HCT116 (cell line): ENCODE measurements around the gene MAP3K3. TPM values are rescaled to one million over a fixed set of nuclear protein-coding genes. Genes with fewer than 3 reads are reported as not detected.

Source experiments
- ATAC-seq: fragments of 200-7000 bp; cut with Tn5 transposase; 2 replicates; pipeline ENCODE4 v1.9.1; 2020; ENCODE audit warnings: mild to moderate bottlenecking, moderate library complexity
- BruUV-seq: library from RNA; stranded (reverse); fragments of 400-500 nt; replicated peaks from 2 replicates; lab custom pipeline; 2021; lab: Mats Ljungman, UMichigan
- CTCF ChIA-PET: fragments of 300-600 bp; sonication (Branson Sonifier 250); formaldehyde crosslinking; loops from one replicate; lab custom pipeline; 2021; ENCODE audit warnings: antibody characterized with exemption; lab: Charles Lee
- POLR2A ChIA-PET: fragments of 300-600, 350-600 bp; sonication (Branson Sonifier 250); formaldehyde crosslinking; loops from one replicate; lab custom pipeline; 2021; ENCODE audit warnings: antibody characterized with exemption; lab: Charles Lee
- RAD21 ChIA-PET, 2 experiments: fragments of 300-600 bp; sonication (Branson Sonifier 250); formaldehyde crosslinking; loops; one replicate each; lab custom pipeline; 2023; ENCODE audit warnings: low total read pairs in 2 of 2; ENCODE audit not compliant: uncharacterized antibody in 2 of 2, unreplicated experiment in 2 of 2, low non-redundant PET in 1 of 2; lab: Charles Lee
- DNase-seq: peaks from one replicate; pipeline ENCODE4 v3.0.0-alpha.2; 2010; ENCODE audit warnings: low read depth, low spot score
- H2AFZ ChIP-seq: fragments of 200-600 bp; shearing (Covaris generic), sonication (generic); 2 replicates; pipeline ENCODE4 v1.6.1; 2017; ENCODE audit warnings: low read depth, mixed run types, mixed read lengths, antibody characterized with exemption, low read length; ENCODE audit not compliant: poor library complexity, severe bottlenecking
- H3K27ac ChIP-seq: 2 replicates; pipeline ENCODE4 v1.5.1; 2012; ENCODE audit warnings: low read depth, low read length
- H3K27me3 ChIP-seq: fragments of 200-600 bp; sonication (generic); 2 replicates; pipeline ENCODE4 v1.6.1; 2016; ENCODE audit warnings: mixed run types, low read length, mixed read lengths; ENCODE audit not compliant: insufficient read depth
- H3K36me3 ChIP-seq, 2 experiments: fragments of 200-500 bp in 1 of 2; fragments of 200-600 bp in 1 of 2; sonication (Bioruptor generic) in 1 of 2; sonication (generic) in 1 of 2; 2 replicates each; pipeline versions ENCODE4 v1.5.1 to v1.6.1; 2014 to 2016; ENCODE audit warnings: low read length in 2 of 2, inconsistent platforms in 1 of 2, mixed read lengths in 1 of 2, mixed run types in 1 of 2; ENCODE audit not compliant: insufficient read depth in 2 of 2, control insufficient read depth in 1 of 2
- H3K4me1 ChIP-seq, 2 experiments: fragments of 200-600 bp in 1 of 2; sonication (generic) in 1 of 2; 2 replicates each; pipeline versions ENCODE4 v1.5.1 to v1.6.1; 2012 to 2017; ENCODE audit warnings: low read length in 2 of 2, inconsistent platforms in 1 of 2, mild to moderate bottlenecking in 1 of 2, mixed read lengths in 1 of 2, mixed run types in 1 of 2, moderate library complexity in 1 of 2; ENCODE audit not compliant: insufficient read depth in 2 of 2, control insufficient read depth in 1 of 2
- H3K4me2 ChIP-seq: fragments of 200-600 bp; sonication (generic); 2 replicates; pipeline ENCODE4 v1.6.1; 2017; ENCODE audit warnings: mixed run types, low read length, mixed read lengths
- H3K4me3 ChIP-seq, 2 experiments: fragments of 200-600 bp in 1 of 2; sonication (generic) in 1 of 2; replicated peaks in 1 of 2; 2 replicates each; pipeline ENCODE4 v1.5.1; 2011 to 2016; ENCODE audit warnings: low read length in 2 of 2, control low read depth in 1 of 2, low read depth in 1 of 2, mild to moderate bottlenecking in 1 of 2, mixed read lengths in 1 of 2, mixed run types in 1 of 2
- H3K79me2 ChIP-seq: fragments of 200-600 bp; sonication (generic); 2 replicates; pipeline ENCODE4 v1.6.1; 2017; ENCODE audit warnings: mild to moderate bottlenecking, mixed run types, low read length, moderate library complexity, mixed read lengths; ENCODE audit not compliant: insufficient read depth
- H3K9ac ChIP-seq: fragments of 200-600 bp; sonication (generic); 2 replicates; pipeline ENCODE4 v1.6.1; 2016; ENCODE audit warnings: low read length, mixed read lengths
- H3K9me2 ChIP-seq: fragments of 200-600 bp; sonication (generic), shearing (Covaris generic); 2 replicates; pipeline ENCODE4 v1.6.1; 2017; ENCODE audit warnings: mixed run types, mild to moderate bottlenecking, moderate library complexity; ENCODE audit not compliant: insufficient read depth
- H3K9me3 ChIP-seq, 2 experiments: fragments of 200-500 bp in 1 of 2; fragments of 200-600 bp in 1 of 2; sonication (Bioruptor generic) in 1 of 2; sonication (generic) in 1 of 2; 2 replicates each; pipeline ENCODE4 v1.6.1; 2014 to 2017; ENCODE audit warnings: low read length in 2 of 2, mixed read lengths in 2 of 2, inconsistent platforms in 1 of 2, low read depth in 1 of 2, mild to moderate bottlenecking in 1 of 2, mixed run types in 1 of 2, moderate library complexity in 1 of 2; ENCODE audit not compliant: control insufficient read depth in 1 of 2, insufficient read depth in 1 of 2
- H4K20me1 ChIP-seq: fragments of 200-600 bp; sonication (generic), shearing (Covaris generic); 2 replicates; pipeline ENCODE4 v1.6.1; 2017; ENCODE audit warnings: mixed run types, mild to moderate bottlenecking, moderate library complexity; ENCODE audit not compliant: insufficient read depth
- CEBPB ChIP-seq: IDR thresholded peaks from 2 replicates; pipeline ENCODE4 v1.6.1; 2012; ENCODE audit warnings: low read depth
- ELF1 ChIP-seq: IDR thresholded peaks from 2 replicates; pipeline ENCODE4 v1.6.1; 2012; ENCODE audit warnings: low read depth, borderline replicate concordance
- EZH2 ChIP-seq: fragments of 200-600 bp; sonication (generic); IDR thresholded peaks from 2 replicates; pipeline ENCODE4 v1.6.1; 2017; ENCODE audit warnings: antibody characterized with exemption, mixed run types
- JUND ChIP-seq: IDR thresholded peaks from 2 replicates; pipeline ENCODE4 v1.6.1; 2012
- SIN3A ChIP-seq: IDR thresholded peaks from 2 replicates; pipeline ENCODE4 v1.6.1; 2012; ENCODE audit warnings: low read depth
- SRF ChIP-seq: IDR thresholded peaks from 2 replicates; pipeline ENCODE4 v1.6.1; 2012; ENCODE audit warnings: low read depth
- intact Hi-C: fragments of 100-400 bp; cut with micrococcal nuclease; formaldehyde crosslinking; loops from 2 replicates; pipeline ENCODE4 v1.10.0; 2022
- total RNA-seq: library from RNA; stranded (reverse); gene quantifications from one replicate; pipeline ENCODE4 v1.2.1, GENCODE V29; 2021; ENCODE audit not compliant: unreplicated experiment
- TF ChIP-seq, protein P1 (sequence below): IDR thresholded peaks from 2 replicates; pipeline ENCODE4 v1.6.1; 2012; ENCODE audit warnings: low read depth

Gene MAP3K3
- total RNA-seq, 1 experiment from 2014 or later, result 18.5 TPM

DNA sequence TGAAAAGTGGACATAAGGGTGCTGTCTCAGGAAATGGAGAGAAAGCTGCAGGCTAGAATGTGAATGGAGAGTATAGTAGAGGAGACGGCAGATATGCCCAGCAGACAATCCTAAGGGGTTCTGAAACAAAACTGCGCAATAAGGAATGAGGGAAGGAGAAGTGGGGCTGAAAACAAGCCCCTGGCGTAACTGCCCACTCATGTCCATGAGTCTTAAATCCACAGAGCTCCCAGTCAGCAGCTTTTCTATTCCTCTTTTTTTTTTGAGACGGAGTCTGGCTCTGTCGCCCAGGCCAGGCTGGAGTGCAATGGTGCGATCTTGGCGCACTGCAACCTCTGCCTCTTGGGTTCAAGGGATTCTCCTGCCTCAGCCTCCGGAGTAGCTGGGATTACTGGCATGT is 113.5 kb downstream of the MAP3K3 start:
- no peak for ATAC-seq
- CTCF ChIA-PET, result no interaction called here
- Histone ChIP-seq H3K9me3 (no peaks in the 10 kb centered on the region), H4K20me1 (no peaks in the 10 kb centered on the region; the same call in 1 of the 2 replicates), H3K4me1 (peaks cover 6 to 7% of the 10 kb centered on the region in 2 experiments; a peak in 3 of 4 replicates), H2AFZ (no peak overlapping the region), H3K27ac (no peak overlapping the region), H3K36me3 (no peaks in the 10 kb centered on the region), H3K9ac (no peak overlapping the region)
- BruUV-seq, result no TSS peak
- TF ChIP-seq EZH2 (no peak), SRF (no peak), SIN3A (no peak), CEBPB (no peak), ELF1 (no peak), JUND (no peak)
- TF ChIP-seq, protein P1, sequence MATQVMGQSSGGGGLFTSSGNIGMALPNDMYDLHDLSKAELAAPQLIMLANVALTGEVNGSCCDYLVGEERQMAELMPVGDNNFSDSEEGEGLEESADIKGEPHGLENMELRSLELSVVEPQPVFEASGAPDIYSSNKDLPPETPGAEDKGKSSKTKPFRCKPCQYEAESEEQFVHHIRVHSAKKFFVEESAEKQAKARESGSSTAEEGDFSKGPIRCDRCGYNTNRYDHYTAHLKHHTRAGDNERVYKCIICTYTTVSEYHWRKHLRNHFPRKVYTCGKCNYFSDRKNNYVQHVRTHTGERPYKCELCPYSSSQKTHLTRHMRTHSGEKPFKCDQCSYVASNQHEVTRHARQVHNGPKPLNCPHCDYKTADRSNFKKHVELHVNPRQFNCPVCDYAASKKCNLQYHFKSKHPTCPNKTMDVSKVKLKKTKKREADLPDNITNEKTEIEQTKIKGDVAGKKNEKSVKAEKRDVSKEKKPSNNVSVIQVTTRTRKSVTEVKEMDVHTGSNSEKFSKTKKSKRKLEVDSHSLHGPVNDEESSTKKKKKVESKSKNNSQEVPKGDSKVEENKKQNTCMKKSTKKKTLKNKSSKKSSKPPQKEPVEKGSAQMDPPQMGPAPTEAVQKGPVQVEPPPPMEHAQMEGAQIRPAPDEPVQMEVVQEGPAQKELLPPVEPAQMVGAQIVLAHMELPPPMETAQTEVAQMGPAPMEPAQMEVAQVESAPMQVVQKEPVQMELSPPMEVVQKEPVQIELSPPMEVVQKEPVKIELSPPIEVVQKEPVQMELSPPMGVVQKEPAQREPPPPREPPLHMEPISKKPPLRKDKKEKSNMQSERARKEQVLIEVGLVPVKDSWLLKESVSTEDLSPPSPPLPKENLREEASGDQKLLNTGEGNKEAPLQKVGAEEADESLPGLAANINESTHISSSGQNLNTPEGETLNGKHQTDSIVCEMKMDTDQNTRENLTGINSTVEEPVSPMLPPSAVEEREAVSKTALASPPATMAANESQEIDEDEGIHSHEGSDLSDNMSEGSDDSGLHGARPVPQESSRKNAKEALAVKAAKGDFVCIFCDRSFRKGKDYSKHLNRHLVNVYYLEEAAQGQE, result no peak
- TF ChIP-seq, all 23 proteins: peak for 0
- H3K4me2 ChIP-seq, result no peak overlapping the region
- peaks cover 12% of the 10 kb centered on the region for H3K79me2 ChIP-seq
- intact Hi-C loops, result no loop called here
- no peak overlapping the region for H3K4me3 ChIP-seq
- ChIA-PET POLR2A (interaction anchor here (1.2 kb wide), 1 partner anchor 38 kb away, joined by 4 read pairs; the partner anchor contains the start of genes CCDC47 and DDX42), RAD21 (no interaction called here)
- DNase-seq, result no peak
- no peaks in the 10 kb centered on the region for H3K9me2 ChIP-seq
- H3K27me3 ChIP-seq, result no peaks in the 10 kb centered on the region
